GM11168 (cell line): ENCODE data around the gene SLC23A2.
"Not testable (repeated sequence)": the region's sequence is repeated elsewhere in the genome, so short reads cannot be mapped to it uniquely, and the experiment has no call there.

ENCODE experiments used
- in situ Hi-C: fragments of 300-500 bp; cut with MboI; formaldehyde crosslinking; loops from one replicate; pipeline ENCODE4 v1.12.0; 2022; ENCODE audit warnings: low sequenced_read_pairs; ENCODE audit not compliant: unreplicated experiment

The SLC23A2 gene

DNA sequence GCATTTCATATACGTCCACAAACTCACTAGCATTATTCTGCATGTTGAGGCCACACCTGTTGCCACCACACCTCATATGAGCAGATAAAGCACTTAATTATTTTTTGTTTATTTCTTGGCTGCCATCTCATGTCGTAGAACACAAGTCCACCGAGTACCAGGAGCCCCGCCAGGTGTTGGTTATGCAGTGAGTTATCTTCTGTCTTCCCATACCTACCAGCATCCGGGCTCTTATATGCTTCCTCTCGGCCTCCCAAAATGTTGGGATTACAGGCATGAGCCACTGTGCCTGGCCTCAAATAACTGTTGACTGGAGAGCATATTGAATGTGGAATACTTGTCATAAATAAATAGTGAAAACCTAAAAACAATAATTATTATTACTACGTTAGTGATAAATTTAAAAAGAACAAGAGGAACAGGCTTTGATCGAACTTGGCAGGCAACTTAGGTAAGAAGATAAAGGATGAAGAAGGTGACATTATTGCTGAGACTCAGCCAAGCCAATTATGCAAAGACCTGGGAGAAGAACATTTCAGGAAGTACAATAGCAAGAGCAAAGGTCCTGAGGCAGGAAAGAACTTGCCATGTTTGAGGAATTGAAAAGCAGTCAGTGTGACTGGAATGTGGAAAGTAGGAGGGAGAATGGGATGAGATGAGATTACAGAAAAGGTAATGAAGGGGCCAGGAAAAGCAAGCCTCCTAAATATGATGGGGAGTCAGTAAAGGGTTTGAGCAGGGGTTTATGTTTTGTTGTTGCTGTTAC lies 12.6 kb upstream of the SLC23A2 start:
- in situ Hi-C loops, result no loop called here

- in situ Hi-C loops, result no loop called here
These were observed 7.4 kb upstream of the SLC23A2 start for GRCh38 chr20:5008759-5009158.

DNA sequence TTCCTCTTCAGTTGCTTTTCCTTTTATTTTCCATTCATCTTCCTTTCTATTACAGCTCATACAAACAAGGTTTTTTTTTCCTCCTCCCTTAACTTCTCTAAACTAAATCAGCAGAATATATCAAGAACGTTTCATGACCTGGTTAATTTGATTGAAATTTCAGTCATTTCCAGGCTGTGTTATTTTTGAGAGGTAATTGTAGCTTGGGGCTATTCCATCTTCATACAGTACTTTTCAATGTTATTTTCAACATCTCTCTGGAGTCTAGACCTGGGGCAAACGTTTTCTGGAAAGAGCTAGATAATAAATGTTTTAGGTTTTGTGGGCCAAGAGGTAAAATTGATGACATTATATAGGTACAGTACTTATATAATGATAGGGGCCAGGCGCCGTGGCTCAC lies 4.0 kb upstream of the SLC23A2 start:
- in situ Hi-C loops, result no loop called here

DNA sequence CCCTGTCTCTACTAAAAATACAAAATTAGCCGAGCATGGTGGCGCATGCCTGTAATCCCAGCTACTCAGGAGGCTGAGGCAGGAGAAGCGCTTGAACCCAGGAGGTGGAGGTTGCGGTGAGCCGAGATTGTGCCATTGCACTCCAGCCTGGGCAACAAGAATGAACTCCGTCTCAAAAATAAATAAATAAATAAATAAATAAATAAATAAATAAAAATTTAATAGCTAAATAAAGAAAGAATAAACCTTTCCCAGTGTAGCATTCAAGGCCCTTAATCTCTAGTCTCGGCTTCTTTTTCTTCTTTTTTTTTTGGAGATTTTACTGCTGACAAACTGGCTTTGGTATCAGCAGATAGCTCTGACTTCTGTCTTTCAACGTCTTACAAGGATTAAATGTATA lies 3.5 kb upstream of the SLC23A2 start:
- in situ Hi-C loops, result not testable (repeated sequence)

- in situ Hi-C loops, result no loop called here
These were observed 2.3 kb upstream of the SLC23A2 start for GRCh38 chr20:5003626-5004025.

DNA sequence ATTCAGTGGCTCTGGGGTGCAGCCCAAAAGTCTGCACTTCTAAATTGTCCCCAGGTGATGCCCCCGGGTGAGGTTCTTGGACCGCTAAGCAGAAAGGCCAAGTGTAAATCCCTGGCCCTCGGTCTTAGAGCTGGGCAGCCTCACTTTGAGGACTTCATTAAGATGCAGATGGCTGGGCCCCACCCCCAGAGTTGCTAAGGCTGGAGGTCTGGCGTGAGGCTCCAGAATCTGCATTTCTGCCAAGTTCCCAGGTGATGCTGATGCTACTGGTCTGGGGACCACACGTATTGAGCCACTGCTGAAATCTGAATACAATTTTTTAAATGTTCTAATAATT lies 735 bp upstream of the SLC23A2 start:
- in situ Hi-C loops, result no loop called here

GRCh38 chr20:5000263-5001173 lies 792 bp downstream of the SLC23A2 start:
- in situ Hi-C loops, result no loop called here

DNA sequence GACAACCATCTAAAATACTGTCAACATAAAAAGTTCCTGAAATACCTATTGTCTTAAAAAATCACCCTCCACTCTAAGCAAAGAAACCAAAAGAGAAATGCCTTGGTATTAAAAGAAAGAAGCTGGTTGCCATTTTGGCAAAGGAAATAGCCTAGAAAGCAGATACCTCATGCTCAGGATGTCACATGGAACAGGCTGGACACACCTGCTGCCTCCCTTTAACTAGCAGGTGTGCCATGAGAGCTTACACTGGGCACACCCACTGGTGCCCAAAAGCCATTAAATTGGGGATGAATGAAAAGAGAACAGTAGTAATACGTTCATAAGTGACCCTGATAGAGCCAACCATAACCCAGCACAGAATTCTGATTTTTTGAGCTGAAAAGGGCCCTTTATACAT lies 1.5 kb downstream of the SLC23A2 start:
- in situ Hi-C loops, result no loop called here

DNA sequence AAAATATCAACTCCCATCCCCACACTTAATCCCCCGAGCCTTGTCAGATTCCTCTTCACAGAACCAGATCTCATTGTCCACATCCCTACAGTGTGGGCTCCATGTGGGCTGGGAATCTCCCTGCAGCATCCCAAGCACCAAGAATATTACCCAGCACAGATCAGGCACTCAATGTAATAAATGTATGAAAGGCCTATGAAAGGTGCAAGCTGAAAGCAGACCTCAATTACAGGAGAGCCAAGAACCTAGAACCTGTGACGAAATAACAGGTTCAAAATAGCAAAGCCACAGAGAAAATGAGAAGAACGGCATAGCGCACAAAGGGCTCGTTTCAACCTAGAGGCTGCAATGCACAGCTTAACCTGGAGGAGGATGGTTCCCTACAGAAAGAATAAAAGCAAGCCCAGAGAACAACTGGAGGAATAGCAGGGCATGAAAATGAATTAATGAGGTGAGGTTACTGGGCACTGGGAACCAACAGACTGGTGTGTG lies 3.1 kb downstream of the SLC23A2 start:
- in situ Hi-C loops, result no loop called here

DNA sequence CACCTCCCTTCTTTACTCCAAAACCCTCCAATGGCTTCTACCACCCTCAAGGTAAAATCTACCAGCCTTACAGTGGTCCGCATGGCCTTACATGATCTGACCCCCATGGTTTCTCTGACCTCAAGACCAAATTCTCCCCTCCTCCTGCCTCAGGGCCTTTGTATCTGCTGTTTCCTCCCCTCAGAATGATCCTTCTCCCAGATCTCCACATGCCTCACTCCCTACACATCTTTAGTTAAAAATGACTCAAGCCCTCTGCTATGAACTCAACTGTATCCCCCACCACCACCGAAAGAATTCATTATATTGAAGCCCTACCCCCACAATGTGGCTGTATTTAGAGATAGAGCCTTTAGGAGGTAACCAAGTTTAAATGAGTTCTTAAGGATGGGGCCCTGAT lies 4.1 kb downstream of the SLC23A2 start:
- in situ Hi-C loops, result no loop called here

DNA sequence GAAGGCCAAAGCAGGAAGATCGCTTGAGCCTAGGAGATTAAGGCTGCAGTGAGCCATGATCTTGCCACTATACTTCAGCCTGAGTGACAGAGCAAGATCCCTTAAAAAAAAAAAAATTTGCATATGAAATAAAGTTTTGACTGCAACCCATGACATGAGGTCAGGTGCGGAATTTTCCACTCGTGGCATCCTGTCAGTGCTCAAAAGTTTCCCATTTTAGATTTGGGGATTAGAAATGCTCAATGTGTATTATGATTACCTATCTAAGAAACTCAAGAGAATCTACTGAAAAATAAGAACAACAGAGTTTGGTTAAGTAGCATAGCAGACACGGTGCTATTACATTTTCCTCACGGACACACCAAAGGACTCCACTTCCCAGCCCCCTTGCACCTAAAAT lies 11.7 kb downstream of the SLC23A2 start:
- in situ Hi-C loops, result no loop called here

- in situ Hi-C loops, result no loop called here
These were observed 14.2 kb downstream of the SLC23A2 start for GRCh38 chr20:4987130-4987529.

- in situ Hi-C loops, result no loop called here
These were observed 15.7 kb downstream of the SLC23A2 start for GRCh38 chr20:4985658-4986057.

DNA sequence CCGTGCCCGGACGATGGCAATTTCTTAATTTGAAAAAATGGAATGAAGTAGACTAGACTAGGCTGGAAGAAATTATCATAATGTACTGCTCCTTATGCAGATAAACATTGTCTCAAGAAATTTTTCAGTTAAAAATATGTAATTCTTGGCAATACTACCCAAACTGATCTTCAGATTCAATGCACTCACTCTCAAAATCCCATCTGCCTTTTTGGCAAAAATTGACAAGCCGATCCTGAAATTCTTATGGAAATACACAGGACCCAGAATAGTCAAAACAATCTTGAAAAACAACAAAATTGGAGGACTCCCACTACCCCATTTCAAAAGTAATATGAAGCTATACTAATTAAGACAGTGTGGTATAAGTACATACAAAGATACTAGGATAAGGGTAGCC lies 19.0 kb downstream of the SLC23A2 start:
- in situ Hi-C loops, result no loop called here

DNA sequence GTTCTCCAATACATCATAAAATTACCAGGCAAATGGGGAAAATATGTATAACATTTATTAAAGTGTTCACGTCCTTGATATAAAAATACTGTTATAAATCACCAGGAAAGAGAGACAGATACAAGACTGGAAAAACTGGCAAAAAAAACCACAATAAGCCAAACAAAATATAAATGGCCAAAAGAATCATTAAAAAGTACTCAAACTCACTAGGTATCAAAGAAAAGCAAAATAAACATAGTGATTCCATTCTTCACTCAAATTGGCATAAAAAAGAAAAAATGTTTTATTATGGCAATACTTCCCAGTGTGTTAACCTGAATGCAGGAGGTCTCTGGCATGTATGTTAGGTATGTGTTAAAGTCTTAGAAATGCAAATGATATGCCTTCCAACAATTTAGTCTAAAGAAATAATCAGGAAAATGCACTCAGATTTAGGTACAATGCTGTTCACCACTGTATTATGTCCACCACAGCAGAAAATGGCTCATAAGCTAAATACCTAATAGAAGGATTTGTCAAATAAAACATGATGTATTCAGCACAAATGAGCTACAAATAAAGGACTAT lies 21.4 kb downstream of the SLC23A2 start:
- in situ Hi-C loops, result no loop called here

- in situ Hi-C loops, result no loop called here
These were observed 23.0 kb downstream of the SLC23A2 start for GRCh38 chr20:4978050-4978918.

DNA sequence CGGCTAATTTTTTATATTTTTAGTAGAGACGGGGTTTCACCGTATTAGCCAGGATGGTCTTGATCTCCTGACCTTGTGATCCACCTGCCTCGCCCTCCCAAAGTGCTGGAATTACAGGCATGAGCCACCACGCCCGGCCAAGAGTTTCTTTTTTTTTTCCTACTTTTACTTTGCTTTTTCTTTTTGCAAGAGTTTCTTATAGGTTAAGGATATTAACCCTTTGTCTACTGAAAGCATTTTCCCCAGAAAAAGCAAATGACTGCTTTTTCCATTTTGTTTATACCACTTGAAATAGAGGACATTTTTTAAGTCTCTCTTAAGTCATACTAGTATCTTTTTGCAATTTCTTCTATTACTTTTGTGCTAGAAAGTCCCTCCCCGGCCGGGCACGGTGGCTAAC lies 25.3 kb downstream of the SLC23A2 start:
- in situ Hi-C loops, result not testable (repeated sequence)

- in situ Hi-C loops, result loop anchor here (25.0 kb wide), 1 partner anchor 361 kb away; no protein-coding TSS in a partner anchor
These were observed 27.8 kb downstream of the SLC23A2 start for GRCh38 chr20:4973330-4974097.

DNA sequence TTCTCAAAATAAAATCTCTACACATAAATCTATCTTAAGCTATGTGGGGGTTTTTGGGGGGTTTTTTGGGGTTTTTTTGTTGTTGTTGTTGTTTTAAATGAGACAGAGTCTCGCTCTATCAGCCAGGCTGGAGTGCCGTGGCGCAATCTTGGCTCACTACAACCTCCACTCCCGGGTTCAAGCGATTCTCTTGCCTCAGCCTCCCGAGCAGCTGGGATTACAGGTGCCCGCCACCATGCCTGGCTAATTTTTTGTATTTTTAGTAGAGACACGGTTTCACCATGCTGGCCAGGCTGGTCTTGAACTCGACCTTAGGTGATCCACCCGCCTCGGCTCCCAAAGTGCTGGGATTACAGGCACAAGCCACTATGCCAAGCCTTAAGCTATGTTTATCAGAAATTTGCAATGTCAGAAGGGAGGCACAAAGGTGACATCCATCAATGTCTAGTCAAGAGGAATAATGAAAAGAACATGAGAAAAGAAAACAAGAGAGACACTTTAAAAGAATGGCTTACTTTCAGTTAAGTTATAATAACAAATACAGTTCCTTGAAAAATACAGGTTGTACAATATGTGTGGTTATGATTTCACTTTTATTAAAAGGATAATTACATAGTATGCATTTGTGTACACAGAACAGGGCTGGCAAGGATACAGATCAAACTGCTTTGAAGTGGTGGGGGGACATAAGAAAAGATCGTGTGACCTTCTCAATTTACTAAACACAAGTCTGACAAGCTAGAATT lies 28.6 kb downstream of the SLC23A2 start:
- in situ Hi-C loops, result loop anchor here (25.0 kb wide), 1 partner anchor 360 kb away; no protein-coding TSS in a partner anchor
